ENCODE data around the gene SRCAP. TPM values are rescaled to one million over a fixed set of nuclear protein-coding genes. Genes with fewer than 3 reads are reported as not detected.

The SRCAP gene
- polyA plus RNA-seq, 1 experiment, result 3.1 TPM

DNA sequence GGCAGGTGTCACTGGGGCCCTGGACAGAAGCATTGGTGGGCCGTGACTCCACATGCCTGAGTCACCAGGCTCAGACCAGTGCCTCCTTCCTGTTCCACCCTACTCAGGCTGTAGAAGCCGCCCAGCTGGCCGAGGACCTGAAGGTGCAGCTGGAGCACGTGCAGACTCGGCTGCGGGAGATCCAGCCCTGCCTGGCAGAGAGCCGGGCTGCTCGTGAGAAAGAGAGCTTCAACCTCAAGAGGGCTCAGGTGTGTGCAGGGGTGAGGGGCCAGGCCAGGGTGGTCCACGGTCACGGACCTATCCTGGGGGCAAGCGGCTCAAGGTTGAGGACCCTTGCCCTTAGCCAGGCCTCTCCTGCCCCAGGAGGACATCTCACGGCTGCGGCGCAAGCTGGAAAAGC is 72.8 kb downstream of the SRCAP start:
- H3K27me3 ChIP-seq (ENCODE audit: control insufficient read depth, insufficient read depth, low read length), result no peaks in the 10 kb centered on the region
- TF ChIP-seq CTCF (IDR thresholded peaks at IDR 0.05; ENCODE audit: low read depth, low read length), result no peak
- no peak overlapping the region for H3K27ac ChIP-seq (ENCODE audit: low read depth, low read length)
- CTCF ChIA-PET, result interaction anchor here (1.4 kb wide), 1 partner anchor 42 kb away, joined by 3 read pairs; no protein-coding TSS in a partner anchor
- no peak overlapping the region for H3K4me3 ChIP-seq (ENCODE audit: low read depth, low read length)
- no peak for DNase-seq (ENCODE audit: low read depth, low spot score)
- no peaks in the 10 kb centered on the region; the same call in 1 of the 2 replicates for H3K9me3 ChIP-seq (ENCODE audit: control insufficient read depth, insufficient read depth, low read length)
- POLR2A ChIA-PET, result no interaction called here

DNA sequence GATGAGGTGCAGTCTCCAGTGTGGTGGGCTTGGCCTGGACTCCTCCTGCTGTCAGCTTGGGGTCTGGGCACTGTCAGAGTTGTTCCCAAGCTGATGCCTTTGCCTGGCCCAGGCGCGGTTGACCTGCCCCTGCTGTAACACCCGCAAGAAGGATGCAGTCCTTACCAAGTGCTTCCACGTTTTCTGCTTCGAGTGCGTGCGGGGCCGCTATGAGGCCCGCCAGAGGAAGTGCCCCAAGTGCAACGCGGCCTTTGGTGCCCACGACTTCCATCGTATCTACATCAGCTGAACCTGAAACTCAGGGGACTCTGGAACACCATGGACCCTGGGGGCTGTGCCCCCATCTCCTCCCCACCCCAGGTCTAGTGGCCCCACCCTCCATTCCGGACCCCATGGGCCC is 74.9 kb downstream of the SRCAP start:
- H3K27ac ChIP-seq (ENCODE audit: low read depth, low read length), result no peak overlapping the region
- no peak for TF ChIP-seq CTCF (IDR thresholded peaks at IDR 0.05; ENCODE audit: low read depth, low read length)
- DNase-seq (ENCODE audit: low read depth, low spot score), result no peak
- H3K4me3 ChIP-seq (ENCODE audit: low read depth, low read length), result no peak overlapping the region
- no peaks in the 10 kb centered on the region; the same call in 1 of the 2 replicates for H3K9me3 ChIP-seq (ENCODE audit: control insufficient read depth, insufficient read depth, low read length)
- POLR2A ChIA-PET, result interaction anchor here (1.1 kb wide), 1 partner anchor 10 kb away, joined by 3 read pairs; no protein-coding TSS in a partner anchor
- CTCF ChIA-PET, result no interaction called here
- no peaks in the 10 kb centered on the region for H3K27me3 ChIP-seq (ENCODE audit: control insufficient read depth, insufficient read depth, low read length)

GRCh38 chr16:30774367-30775130 is 75.6 kb downstream of the SRCAP start:
- no peak for TF ChIP-seq CTCF (IDR thresholded peaks at IDR 0.05; ENCODE audit: low read depth, low read length)
- ChIA-PET POLR2A (interaction anchor here (0.9 to 1.5 kb wide), 4 partner anchors 11 to 40 kb away, joined by 3 to 6 read pairs (median 4); partner anchors contain the start of gene PHKG2), CTCF (no interaction called here)
- no peaks in the 10 kb centered on the region for H3K27me3 ChIP-seq (ENCODE audit: control insufficient read depth, insufficient read depth, low read length)
- no peak for DNase-seq (ENCODE audit: low read depth, low spot score)
- H3K9me3 ChIP-seq (ENCODE audit: control insufficient read depth, insufficient read depth, low read length), result no peaks in the 10 kb centered on the region; the same call in 1 of the 2 replicates
- peak overlapping the region; percentile 52 for H3K27ac ChIP-seq (ENCODE audit: low read depth, low read length)
- H3K4me3 ChIP-seq (ENCODE audit: low read depth, low read length), result peak overlapping the region; percentile 73

DNA sequence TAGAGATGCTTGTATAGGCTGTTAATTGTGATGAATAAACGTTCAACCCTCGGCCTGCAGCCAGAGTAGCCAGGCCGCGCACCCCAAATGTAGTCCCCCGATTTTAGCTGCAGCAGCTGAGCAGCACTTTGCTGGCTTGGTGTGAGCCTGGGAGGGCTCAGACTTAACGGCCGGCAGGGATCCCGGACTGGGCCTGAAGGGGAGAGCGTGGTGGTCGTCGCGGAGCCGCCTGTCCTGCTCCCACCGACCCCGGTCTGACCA is 76.1 kb downstream of the SRCAP start:
- Histone ChIP-seq H3K27ac (ENCODE audit: low read depth, low read length) (peak overlapping the region; percentile 52), H3K4me3 (ENCODE audit: low read depth, low read length) (peak overlapping the region; percentile 73), H3K9me3 (ENCODE audit: control insufficient read depth, insufficient read depth, low read length) (no peaks in the 10 kb centered on the region; the same call in 1 of the 2 replicates), H3K27me3 (ENCODE audit: control insufficient read depth, insufficient read depth, low read length) (no peaks in the 10 kb centered on the region)
- ChIA-PET CTCF (no interaction called here), POLR2A (interaction anchor here (0.9 to 1.5 kb wide), 3 partner anchors 27 to 40 kb away, joined by 3 to 6 read pairs (median 4); partner anchors contain the start of gene PHKG2)
- TF ChIP-seq CTCF (IDR thresholded peaks at IDR 0.05; ENCODE audit: low read depth, low read length), result no peak
- no peak for DNase-seq (ENCODE audit: low read depth, low spot score)

Data from AG04450 (cell line).